ENCODE measurements around the gene C1R. TPM values are rescaled to one million over a fixed set of nuclear protein-coding genes. Genes with fewer than 3 reads are reported as not detected.
"Not testable (repeated sequence)": the region's sequence is repeated elsewhere in the genome, so short reads cannot be mapped to it uniquely, and the experiment has no call there.

C1R gene
- total RNA-seq, 4 donors from 2014 or later = 571 to 1,080 (median 751) TPM

- no peak for DNase-seq (ENCODE audit: low spot score)
- no peak for TF ChIP-seq CTCF (IDR thresholded peaks at IDR 0.05)
- no peak for ATAC-seq (ENCODE audit: low FRiP score)
Observed at GRCh38 chr12:7058163-7058845, 33.9 kb downstream of the C1R start.

- ATAC-seq (ENCODE audit: low FRiP score); DNase-seq (ENCODE audit: low spot score): not testable (repeated sequence)
Observed at GRCh38 chr12:7055736-7056135, 36.5 kb downstream of the C1R start.

GRCh38 chr12:7054925-7055324 is 37.3 kb downstream of the C1R start:
- DNase-seq (ENCODE audit: low spot score) (no peak), ATAC-seq (ENCODE audit: low FRiP score) (no peak)
- no peak for TF ChIP-seq CTCF (IDR thresholded peaks at IDR 0.05)

GRCh38 chr12:7049973-7050372 is 42.3 kb downstream of the C1R start:
- ATAC-seq (ENCODE audit: low FRiP score); DNase-seq (ENCODE audit: low spot score): not testable (repeated sequence)

GRCh38 chr12:7049445-7049951 is 42.7 kb downstream of the C1R start:
- ATAC-seq (ENCODE audit: low FRiP score) = not testable (repeated sequence)

GRCh38 chr12:7047306-7047705 is 44.9 kb downstream of the C1R start:
- ATAC-seq (ENCODE audit: low FRiP score) = no peak
- TF ChIP-seq CTCF (IDR thresholded peaks at IDR 0.05) = no peak
- no peak for DNase-seq (ENCODE audit: low spot score)

More at GRCh38 chr12:7049445-7049951, 42.7 kb downstream of the C1R start:
- not testable (repeated sequence) for DNase-seq (ENCODE audit: low spot score)

- DNase-seq (ENCODE audit: low spot score) (no peak), ATAC-seq (ENCODE audit: low FRiP score) (no peak)
- TF ChIP-seq CTCF (IDR thresholded peaks at IDR 0.05) = no peak
Observed at GRCh38 chr12:7046383-7047105, 45.7 kb downstream of the C1R start.

- TF ChIP-seq CTCF (IDR thresholded peaks at IDR 0.05) = no peak
- ATAC-seq (ENCODE audit: low FRiP score) (no peak), DNase-seq (ENCODE audit: low spot score) (no peak)
Observed at GRCh38 chr12:7045913-7046312, 46.3 kb downstream of the C1R start.
